SU-DHL-6 (cell line): ENCODE measurements around the gene HUNK.

Source experiments
- EZH2phosphoT487 ChIP-seq: fragments of 200-600 bp; sonication (generic), shearing (Covaris generic); conservative IDR thresholded peaks from 2 replicates; pipeline ENCODE4 v1.6.1; 2018; ENCODE audit warnings: mild to moderate bottlenecking, antibody characterized with exemption, low read length, moderate library complexity, mixed read lengths
- TF ChIP-seq, protein P1 (sequence below): fragments of 200-600 bp; sonication (generic); IDR thresholded peaks from one replicate; pipeline ENCODE4 v1.5.1; 2017; ENCODE audit warnings: antibody characterized with exemption, mild to moderate bottlenecking, low read length, moderate library complexity; ENCODE audit not compliant: insufficient read depth, poor library complexity, severe bottlenecking

DNA sequence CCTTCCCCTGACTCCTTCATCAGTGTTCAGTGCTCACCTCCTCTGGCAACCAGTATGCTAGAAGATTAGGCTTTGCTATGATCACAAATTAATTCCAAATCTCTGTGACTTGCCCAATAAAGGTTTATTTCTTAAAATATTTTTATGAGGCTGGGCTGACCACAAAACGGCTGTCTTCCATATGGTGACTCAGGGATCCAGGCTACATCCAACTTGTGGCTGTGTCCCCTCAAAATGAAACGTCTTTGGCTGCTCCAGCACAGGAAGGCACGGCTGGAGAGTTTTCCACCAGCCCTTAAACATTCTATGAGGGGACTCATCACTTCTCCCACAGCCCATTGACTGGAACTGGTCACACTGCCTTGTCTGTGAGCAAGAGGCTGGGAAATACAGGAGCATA, 131.5 kb downstream of the HUNK start:
- TF ChIP-seq, protein P1, sequence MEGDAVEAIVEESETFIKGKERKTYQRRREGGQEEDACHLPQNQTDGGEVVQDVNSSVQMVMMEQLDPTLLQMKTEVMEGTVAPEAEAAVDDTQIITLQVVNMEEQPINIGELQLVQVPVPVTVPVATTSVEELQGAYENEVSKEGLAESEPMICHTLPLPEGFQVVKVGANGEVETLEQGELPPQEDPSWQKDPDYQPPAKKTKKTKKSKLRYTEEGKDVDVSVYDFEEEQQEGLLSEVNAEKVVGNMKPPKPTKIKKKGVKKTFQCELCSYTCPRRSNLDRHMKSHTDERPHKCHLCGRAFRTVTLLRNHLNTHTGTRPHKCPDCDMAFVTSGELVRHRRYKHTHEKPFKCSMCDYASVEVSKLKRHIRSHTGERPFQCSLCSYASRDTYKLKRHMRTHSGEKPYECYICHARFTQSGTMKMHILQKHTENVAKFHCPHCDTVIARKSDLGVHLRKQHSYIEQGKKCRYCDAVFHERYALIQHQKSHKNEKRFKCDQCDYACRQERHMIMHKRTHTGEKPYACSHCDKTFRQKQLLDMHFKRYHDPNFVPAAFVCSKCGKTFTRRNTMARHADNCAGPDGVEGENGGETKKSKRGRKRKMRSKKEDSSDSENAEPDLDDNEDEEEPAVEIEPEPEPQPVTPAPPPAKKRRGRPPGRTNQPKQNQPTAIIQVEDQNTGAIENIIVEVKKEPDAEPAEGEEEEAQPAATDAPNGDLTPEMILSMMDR: no peak
- TF ChIP-seq EZH2phosphoT487: no peak
